GM18951 (cell line): Measurements from ENCODE around the gene MIB2.
"Not testable (repeated sequence)": the region's sequence is repeated elsewhere in the genome, so short reads cannot be mapped to it uniquely, and the experiment has no call there.

ENCODE experiments used
- POLR2A ChIP-seq: IDR thresholded peaks from 4 replicates; pipeline ENCODE4 v1.6.1; 2011; ENCODE audit warnings: mild to moderate bottlenecking; ENCODE audit not compliant: insufficient read length, insufficient read depth; ENCODE audit errors: extremely low read depth
- in situ Hi-C: fragments of 300-500 bp; cut with MboI; formaldehyde crosslinking; loops from one replicate; pipeline ENCODE4 v1.12.0; 2022; ENCODE audit warnings: low sequenced_read_pairs, mixed read lengths, inconsistent platforms; ENCODE audit not compliant: unreplicated experiment

The MIB2 gene

DNA sequence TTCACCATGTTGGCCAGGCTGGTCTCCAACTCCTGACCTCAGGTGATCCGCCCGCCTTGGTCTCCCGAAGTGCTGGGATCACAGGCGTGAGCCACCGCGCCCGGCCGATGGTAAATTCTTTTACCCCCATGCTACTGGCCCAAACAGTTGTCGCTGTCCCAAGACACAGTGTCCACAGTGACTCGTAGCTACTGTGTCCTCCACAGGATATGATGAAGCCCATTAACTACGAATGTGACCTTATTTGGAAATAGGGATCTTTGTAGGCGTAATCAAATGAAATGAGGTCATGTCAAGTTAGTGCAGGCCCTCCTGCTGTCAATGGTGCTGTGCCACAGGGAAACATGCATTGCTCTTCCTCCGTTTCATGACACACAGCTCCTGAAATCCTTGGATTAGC lies 23.8 kb upstream of the MIB2 start:
- TF ChIP-seq POLR2A, result no peak

DNA sequence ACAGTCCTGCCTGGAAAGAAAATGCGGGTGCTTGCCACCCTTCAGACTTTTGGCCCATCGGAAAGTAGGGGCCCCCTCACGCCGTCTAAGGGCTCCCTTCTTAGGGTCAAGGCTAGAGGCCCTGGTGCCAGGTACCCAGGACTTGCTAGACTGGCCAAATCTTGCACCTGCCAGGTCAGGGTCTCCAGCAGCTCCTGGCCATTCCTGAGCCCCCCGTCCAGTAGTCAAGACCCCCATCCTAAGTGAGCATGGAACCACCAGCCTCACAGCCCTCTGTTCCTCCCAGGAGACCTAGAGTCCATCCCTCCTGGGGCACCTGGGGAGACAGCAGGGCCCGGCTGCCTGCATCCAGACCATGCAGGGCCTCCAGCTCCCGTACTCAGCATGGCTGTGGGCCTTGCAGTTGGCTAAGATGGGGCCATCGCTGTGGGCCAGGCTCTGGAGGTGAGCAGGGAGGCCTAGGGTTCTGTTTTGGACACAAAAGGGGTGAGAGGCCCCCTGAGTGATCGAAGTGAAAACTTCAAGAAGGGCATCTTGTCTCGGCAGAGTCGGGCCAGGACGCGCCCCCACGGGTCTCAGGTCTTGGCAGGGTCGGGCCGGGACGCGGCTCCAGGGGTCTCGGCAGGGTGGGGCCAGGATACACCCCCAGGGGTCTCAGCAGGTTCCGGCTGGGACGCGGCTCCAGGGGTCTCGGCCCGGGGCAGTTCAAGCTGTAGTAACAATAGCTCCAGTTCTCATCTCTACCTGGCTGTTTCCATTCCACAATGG lies 21.3 kb upstream of the MIB2 start:
- in situ Hi-C loops, result no loop called here
- no peak for TF ChIP-seq POLR2A

More for the DNA sequence above, 23.8 kb upstream of the MIB2 start:
- in situ Hi-C loops, result no loop called here

DNA sequence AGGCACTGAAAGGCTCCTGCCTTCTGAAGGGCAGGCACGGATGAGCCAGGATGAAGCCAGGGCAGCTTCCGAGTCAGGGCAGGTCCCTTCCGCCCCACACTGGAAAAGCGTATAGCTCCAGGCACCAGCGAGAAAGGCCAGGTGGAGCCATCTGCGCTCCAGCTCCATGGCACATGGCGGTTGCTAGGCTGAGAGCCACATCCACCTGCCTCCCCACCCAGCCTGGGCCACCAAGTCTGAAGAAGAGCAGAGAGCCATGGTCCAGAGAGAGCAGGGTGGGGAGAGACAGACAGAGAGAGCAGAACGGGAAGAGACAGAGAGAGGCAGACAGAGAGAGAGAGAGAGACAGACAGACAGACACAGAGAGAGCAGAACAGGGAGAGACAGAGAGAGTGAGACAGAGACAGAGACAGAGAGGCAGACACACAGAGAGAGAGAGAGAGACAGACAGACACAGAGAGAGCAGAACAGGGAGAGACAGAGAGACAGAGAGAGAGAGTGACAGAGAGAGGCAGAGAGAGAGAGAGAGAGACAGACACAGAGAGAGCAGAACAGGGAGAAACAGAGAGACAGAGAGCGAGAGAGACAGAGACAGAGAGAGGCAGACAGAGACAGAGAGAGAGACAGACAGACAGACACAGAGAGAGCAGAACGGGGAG lies 20.6 kb upstream of the MIB2 start:
- TF ChIP-seq POLR2A, result no peak
- in situ Hi-C loops, result no loop called here

DNA sequence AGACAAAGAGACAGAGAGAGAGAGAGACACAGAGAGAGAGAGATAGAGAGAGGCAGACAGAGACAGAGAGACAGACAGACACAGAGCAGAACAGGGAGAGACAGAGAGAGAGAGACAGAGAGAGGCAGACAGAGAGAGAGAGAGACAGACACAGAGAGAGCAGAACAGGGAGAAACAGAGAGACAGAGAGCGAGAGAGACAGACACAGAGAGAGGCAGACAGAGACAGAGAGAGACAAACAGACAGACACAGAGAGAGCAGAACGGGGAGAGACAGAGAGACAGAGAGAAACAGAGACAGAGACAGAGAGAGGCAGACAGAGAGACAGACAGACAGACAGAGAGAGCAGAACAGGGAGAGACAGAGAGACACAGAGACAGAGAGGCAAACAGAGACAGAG lies 20.0 kb upstream of the MIB2 start:
- in situ Hi-C loops, result not testable (repeated sequence)

DNA sequence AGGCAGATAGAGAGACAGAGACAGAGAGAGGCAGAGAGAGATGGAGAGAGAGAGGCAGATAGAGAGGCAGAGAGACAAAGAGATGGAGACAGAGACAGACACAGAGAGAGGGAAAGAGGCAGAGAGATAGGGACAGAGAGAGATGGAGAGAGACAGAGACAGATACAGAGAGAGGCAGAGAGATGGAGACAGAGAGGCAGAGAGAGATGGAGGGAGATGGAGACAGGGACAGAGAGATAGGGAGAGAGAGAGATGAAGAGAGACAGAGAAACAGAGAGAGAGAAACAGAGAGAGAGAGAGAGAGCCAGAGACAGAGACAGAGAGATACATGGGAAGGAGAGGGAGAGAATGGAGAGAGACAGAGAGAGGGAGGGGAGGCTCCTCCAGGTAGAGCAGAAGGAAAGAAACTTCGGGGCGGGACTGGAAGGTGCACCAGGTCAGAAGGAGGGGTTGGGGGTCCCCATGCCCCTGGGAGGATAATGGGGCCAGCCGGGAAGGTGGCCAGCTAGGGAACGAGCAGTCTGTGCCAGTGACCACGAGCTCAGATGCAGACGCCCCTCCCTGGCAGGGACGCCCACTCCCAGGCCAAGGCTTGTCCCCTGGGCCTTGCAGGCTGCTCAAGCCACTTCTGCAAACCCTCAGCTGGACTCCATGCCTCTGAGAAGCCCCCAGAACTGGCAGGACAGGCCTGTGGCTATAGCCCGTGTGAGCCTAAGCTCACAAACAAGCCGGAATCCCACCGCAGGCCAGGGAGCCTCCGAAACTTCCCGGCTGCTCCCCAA lies 18.6 kb upstream of the MIB2 start:
- TF ChIP-seq POLR2A, result no peak
- in situ Hi-C loops, result no loop called here

DNA sequence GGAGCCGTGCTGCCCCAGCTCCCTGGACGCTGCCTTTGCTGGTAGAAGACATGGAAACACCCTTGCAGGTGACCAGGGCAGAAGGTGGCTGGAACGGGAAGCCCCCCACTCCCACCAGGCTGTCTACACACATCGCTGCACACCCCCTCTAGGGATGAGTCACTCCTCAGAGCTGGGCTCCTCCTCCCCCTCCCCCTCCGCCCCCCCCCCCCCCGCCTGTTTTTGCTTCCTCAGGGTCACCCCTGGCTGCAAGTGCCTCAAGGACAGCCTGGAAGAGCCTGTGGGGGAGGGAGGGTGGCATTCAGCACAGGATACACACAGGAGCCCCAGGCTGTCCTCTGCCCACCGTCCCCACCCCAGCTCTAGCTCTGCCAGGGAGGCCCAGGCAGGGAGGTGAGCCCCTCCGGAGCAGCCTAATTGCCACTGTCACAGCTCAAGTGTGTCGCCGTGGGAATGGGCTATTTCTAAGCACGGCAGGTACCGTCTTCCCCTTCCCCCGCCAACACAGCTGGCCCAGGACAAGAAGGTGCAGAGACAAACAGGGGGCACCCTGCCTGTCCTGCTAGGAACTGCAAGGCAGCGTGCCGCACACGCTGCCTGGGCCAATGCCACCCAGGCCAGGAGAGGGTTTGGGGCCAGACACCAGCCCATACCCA lies 17.9 kb upstream of the MIB2 start:
- in situ Hi-C loops, result no loop called here
- no peak for TF ChIP-seq POLR2A

DNA sequence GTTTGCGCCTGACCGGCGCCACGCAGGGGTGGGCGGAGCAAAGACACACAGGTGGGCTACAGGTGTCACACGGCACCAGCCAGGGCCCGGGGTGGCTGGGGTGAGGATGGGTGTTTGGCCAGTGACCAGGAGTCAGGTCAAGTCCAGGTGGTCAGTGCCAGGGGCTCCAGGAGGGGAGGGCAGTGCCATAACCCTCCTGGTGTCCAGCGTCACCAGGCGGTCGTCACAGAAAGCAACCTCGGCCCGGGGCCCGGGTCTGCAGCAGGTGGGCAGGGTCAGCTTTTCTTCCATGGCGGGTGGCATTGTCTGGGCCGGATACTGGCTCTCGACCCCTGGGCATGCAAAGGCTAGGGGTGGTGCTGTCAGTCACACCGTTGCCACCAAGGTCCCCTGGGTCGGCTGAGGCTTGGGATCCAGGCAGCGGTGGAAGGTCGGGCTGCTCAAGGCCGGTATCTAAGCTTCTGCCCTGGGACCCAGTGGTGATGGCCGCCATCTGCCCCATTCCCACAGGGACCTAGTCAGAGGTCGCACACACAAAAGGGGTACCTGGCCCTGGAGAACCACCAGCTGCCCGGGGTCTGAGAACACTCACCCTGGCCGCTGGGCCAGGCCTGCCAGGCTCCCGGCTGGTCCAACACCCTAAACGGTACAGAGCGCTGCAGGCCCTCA lies 17.1 kb upstream of the MIB2 start:
- no peak for TF ChIP-seq POLR2A
- in situ Hi-C loops, result no loop called here

DNA sequence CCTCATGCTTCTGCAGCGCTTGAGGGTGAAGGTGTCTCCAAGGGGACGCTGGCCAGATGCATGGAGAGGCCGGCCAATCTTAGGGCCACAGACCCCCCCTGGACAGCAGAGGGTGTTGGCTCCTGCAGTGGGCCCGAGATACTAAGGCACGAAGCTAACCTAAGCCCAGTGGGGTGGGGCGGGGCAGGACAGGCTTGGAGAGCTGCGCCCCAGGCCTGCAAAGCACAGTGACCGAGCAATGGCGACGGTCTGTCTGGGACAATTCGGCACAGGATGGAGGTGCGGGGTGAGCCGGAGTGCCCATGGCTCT lies 16.6 kb upstream of the MIB2 start:
- in situ Hi-C loops, result no loop called here
- TF ChIP-seq POLR2A, result no peak

DNA sequence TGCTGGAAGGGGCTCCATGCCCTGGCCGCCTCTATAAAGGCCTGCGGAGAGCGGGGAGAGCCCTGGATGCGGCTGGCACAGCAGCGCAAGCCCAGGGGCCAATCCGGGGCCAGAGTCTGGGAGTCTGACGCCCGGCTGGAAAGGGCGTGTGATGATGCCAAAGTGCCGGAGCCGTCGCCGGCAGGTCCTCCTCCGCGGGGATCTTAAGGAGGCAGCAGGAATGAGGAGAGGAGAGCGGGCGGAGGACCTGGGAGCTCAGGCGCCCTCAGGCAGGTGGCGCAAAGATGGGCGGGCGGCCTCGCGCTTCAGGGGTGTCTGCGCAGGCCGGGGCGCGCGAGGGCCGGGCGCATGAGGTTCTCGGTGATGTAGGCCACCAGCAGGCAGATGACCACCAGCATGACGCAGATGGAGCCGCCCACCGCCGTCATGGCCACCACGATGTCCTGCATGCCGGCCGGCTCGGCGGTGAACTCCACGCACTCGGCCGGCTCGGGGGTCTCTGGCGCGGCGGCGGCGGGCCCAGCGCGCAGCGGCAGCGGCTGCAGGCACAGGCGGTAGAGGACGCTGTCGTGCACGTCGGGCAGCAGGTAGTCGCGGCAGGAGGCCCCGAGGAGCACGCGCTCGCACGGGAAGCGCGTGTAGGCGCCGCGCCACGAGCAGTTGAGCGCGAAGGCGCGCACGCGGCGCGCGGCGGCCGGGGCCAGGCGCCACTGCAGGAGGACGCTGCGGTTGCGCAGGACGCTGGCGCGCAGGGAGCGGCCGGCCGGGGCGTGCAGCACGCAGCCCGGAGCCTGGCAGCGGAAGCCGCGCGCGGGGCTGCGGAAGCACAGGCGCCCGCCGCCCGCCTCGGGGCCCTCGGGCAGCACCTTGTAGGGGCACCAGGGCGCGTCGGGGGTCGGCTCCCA lies 16.0 kb upstream of the MIB2 start:
- TF ChIP-seq POLR2A, result no peak
- in situ Hi-C loops, result no loop called here

DNA sequence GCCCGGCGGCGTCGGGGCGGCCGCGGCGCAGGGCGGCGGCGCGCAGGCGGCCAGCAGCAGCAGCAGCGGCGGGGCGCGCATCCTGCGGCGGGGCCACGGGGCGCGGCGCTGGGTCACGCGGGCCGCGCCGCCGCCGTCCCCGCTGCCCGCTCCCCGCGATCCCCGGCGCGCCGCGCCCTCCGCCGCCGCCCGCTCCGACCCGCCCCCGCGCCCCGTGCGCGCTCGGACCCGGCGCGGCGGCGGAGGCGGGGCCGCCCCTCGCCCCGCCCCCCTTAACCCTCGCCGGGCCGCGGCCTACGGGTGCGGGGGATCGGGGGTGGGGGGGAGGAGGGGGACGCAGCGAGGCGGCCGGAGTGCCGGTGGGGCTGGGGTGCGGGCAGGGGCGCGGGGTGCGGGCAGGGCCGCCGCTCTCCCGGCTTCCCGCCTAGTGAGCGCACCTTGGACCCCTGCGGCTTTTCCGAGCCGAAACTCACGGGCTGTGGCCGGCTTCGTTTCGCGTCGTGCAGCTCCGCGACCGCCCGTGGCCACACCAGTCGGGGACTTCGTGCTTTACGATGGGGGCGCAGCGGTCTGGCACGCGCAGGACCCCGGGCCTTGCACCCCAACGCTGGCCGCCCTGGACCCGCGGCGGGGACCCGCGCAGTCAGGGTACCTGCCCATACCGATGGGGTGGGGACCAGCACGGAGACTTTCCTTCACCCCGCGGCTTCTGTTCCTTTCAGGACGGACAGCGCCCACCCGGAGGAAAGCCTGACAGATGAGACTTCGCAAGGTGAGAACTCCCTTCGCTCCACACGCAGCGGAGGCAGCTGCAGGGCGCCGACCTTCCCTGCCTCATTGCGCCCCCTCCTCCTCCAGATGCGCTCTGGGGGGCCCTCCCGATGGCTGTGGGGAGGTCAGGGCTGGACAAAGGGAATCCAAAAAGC lies 15.1 kb upstream of the MIB2 start, which contains the start of gene FNDC10:
Gene FNDC10, minus strand, starts transcription at position 201 of the 926 bp plus-strand sequence. Its CDS starts 120 bp downstream, at position 81.
- no peak for TF ChIP-seq POLR2A
- in situ Hi-C loops, result no loop called here
